A673 (cell line): ENCODE results near the gene POTEJ. TPM values are rescaled to one million over a fixed set of nuclear protein-coding genes. Genes with fewer than 3 reads are reported as not detected.
"Not testable (repeated sequence)": the region's sequence is repeated elsewhere in the genome, so short reads cannot be mapped to it uniquely, and the experiment has no call there.

Experiments
- BruUV-seq: library from RNA; stranded (reverse); fragments of 400-500 nt; replicated peaks from 2 replicates; lab custom pipeline; 2021; lab: Mats Ljungman, UMichigan
- CTCF ChIA-PET: fragments of 300-600 bp; sonication (Branson Sonifier 250); formaldehyde crosslinking; loops from one replicate; lab custom pipeline; 2022; ENCODE audit warnings: antibody characterized with exemption; lab: Charles Lee
- POLR2A ChIA-PET: fragments of 300-600 bp; sonication (Branson Sonifier 250); formaldehyde crosslinking; loops from one replicate; lab custom pipeline; 2022; ENCODE audit warnings: antibody characterized with exemption; ENCODE audit not compliant: low non-redundant PET; lab: Charles Lee
- DNase-seq: peaks from one replicate; pipeline ENCODE4 v3.0.0-alpha.2; 2015; ENCODE audit warnings: low spot score
- H3K27ac ChIP-seq: fragments of 200-600 bp; sonication (generic); 2 replicates; pipeline ENCODE4 v1.5.1; 2016; ENCODE audit warnings: mixed run types, low read depth, mild to moderate bottlenecking, mixed read lengths, antibody characterized with exemption, low read length; ENCODE audit not compliant: poor library complexity, severe bottlenecking
- H3K27me3 ChIP-seq: fragments of 200-600 bp; sonication (generic); replicated peaks from 2 replicates; pipeline ENCODE4 v1.6.1; 2017; ENCODE audit warnings: mixed run types, low read depth, mild to moderate bottlenecking, mixed read lengths, antibody characterized with exemption, low read length; ENCODE audit not compliant: insufficient read depth, poor library complexity
- H3K36me3 ChIP-seq: fragments of 200-600 bp; sonication (generic); 2 replicates; pipeline ENCODE4 v1.6.1; 2016; ENCODE audit warnings: mixed run types, mild to moderate bottlenecking, mixed read lengths, antibody characterized with exemption, low read length; ENCODE audit not compliant: insufficient read depth, poor library complexity, severe bottlenecking
- H3K4me1 ChIP-seq: fragments of 200-600 bp; sonication (generic); 2 replicates; pipeline ENCODE4 v1.6.1; 2017; ENCODE audit warnings: mixed run types, mild to moderate bottlenecking, mixed read lengths, antibody characterized with exemption, low read length; ENCODE audit not compliant: insufficient read depth, poor library complexity, severe bottlenecking
- H3K4me3 ChIP-seq: fragments of 200-600 bp; sonication (generic); 2 replicates; pipeline ENCODE4 v1.5.1; 2016; ENCODE audit warnings: low read depth, mixed run types, mild to moderate bottlenecking, mixed read lengths, low read length; ENCODE audit not compliant: poor library complexity, severe bottlenecking
- H3K9me3 ChIP-seq: fragments of 200-600 bp; sonication (generic); 2 replicates; pipeline ENCODE4 v1.6.1; 2016; ENCODE audit warnings: mixed run types, low read depth, mild to moderate bottlenecking, mixed read lengths, antibody characterized with exemption, low read length; ENCODE audit not compliant: poor library complexity, severe bottlenecking
- intact Hi-C: fragments of 100-400 bp; cut with micrococcal nuclease; formaldehyde crosslinking; loops from one replicate; pipeline ENCODE4 v1.10.0; 2022; ENCODE audit not compliant: unreplicated experiment
- total RNA-seq: library from RNA; stranded (reverse); gene quantifications from 2 replicates; pipeline ENCODE4 v1.2.3, GENCODE V29; 2021

The POTEJ gene
- total RNA-seq, 1 experiment from 2014 or later: not detected

- H3K4me3 ChIP-seq, BruUV-seq, H3K36me3 ChIP-seq, H3K9me3 ChIP-seq, H3K27ac ChIP-seq, H3K4me1 ChIP-seq, CTCF ChIA-PET, intact Hi-C loops, DNase-seq, H3K27me3 ChIP-seq, POLR2A ChIA-PET: not testable (repeated sequence)
Measured at GRCh38 chr2:130582970-130583369, 28.3 kb upstream of the POTEJ start.

- CTCF ChIA-PET, H3K4me3 ChIP-seq, POLR2A ChIA-PET: not testable (repeated sequence)
Measured at GRCh38 chr2:130583582-130583981, 27.7 kb upstream of the POTEJ start.

GRCh38 chr2:130584726-130585125, 26.5 kb upstream of the POTEJ start:
- H3K27ac ChIP-seq, BruUV-seq, H3K27me3 ChIP-seq, H3K4me1 ChIP-seq, POLR2A ChIA-PET, H3K36me3 ChIP-seq, H3K4me3 ChIP-seq, DNase-seq, H3K9me3 ChIP-seq, intact Hi-C loops, CTCF ChIA-PET: not testable (repeated sequence)

More at GRCh38 chr2:130583582-130583981, 27.7 kb upstream of the POTEJ start:
- BruUV-seq, H3K9me3 ChIP-seq, DNase-seq, H3K27me3 ChIP-seq, H3K27ac ChIP-seq, intact Hi-C loops, H3K36me3 ChIP-seq, H3K4me1 ChIP-seq: not testable (repeated sequence)

GRCh38 chr2:130588688-130589458, 22.4 kb upstream of the POTEJ start:
- POLR2A ChIA-PET, H3K27me3 ChIP-seq, CTCF ChIA-PET, intact Hi-C loops, H3K4me1 ChIP-seq, DNase-seq, H3K4me3 ChIP-seq, H3K27ac ChIP-seq, H3K36me3 ChIP-seq, BruUV-seq, H3K9me3 ChIP-seq: not testable (repeated sequence)

GRCh38 chr2:130590170-130590841, 20.9 kb upstream of the POTEJ start:
- H3K4me3 ChIP-seq, intact Hi-C loops, H3K4me1 ChIP-seq, DNase-seq, POLR2A ChIA-PET, CTCF ChIA-PET, H3K27me3 ChIP-seq, H3K9me3 ChIP-seq, BruUV-seq, H3K27ac ChIP-seq, H3K36me3 ChIP-seq: not testable (repeated sequence)

GRCh38 chr2:130590842-130591359, 20.3 kb upstream of the POTEJ start:
- intact Hi-C loops, CTCF ChIA-PET, POLR2A ChIA-PET, H3K4me1 ChIP-seq, DNase-seq, H3K4me3 ChIP-seq, H3K9me3 ChIP-seq, BruUV-seq, H3K27ac ChIP-seq, H3K27me3 ChIP-seq, H3K36me3 ChIP-seq: not testable (repeated sequence)

GRCh38 chr2:130592791-130593414, 18.3 kb upstream of the POTEJ start:
- BruUV-seq: not testable (repeated sequence)

More at GRCh38 chr2:130592791-130593414, 18.3 kb upstream of the POTEJ start:
- H3K4me3 ChIP-seq, H3K36me3 ChIP-seq, H3K27ac ChIP-seq, intact Hi-C loops, CTCF ChIA-PET, H3K9me3 ChIP-seq, H3K27me3 ChIP-seq, DNase-seq, POLR2A ChIA-PET, H3K4me1 ChIP-seq: not testable (repeated sequence)
